Right lobe of liver (tissue), 6 donors: Measurements from ENCODE around the gene STRBP. TPM values are rescaled to one million over a fixed set of nuclear protein-coding genes. Genes with fewer than 3 reads are reported as not detected.

ENCODE experiments used
- ATAC-seq, 4 donors: fragments of 200-7000 bp; cut with Tn5 transposase; one replicate each; pipeline ENCODE4 v1.9.1; 2020; ENCODE audit warnings: mild to moderate bottlenecking in 4 of 4, moderate library complexity in 4 of 4
- DNase-seq, 3 donors: peaks; one replicate each; pipeline ENCODE4 v3.0.0-alpha.2; 2020
- H3K27ac ChIP-seq, 3 donors: fragments of 200-600 bp; one replicate each; pipeline ENCODE4 v1.8.0; 2022
- H3K27me3 ChIP-seq, 2 donors: fragments of 200-600 bp; one replicate each; pipeline ENCODE4 v1.8.0; 2022
- H3K36me3 ChIP-seq, 4 donors: fragments of 200-600 bp; sonication (generic) in 1 of 4; one replicate each; pipeline versions ENCODE4 v1.5.1 to v1.8.0; 2017 to 2022; ENCODE audit warnings: control low read depth in 1 of 4
- H3K4me1 ChIP-seq, 4 donors: fragments of 200-600 bp; sonication (generic) in 1 of 4; one replicate each; pipeline versions ENCODE4 v1.5.1 to v1.8.0; 2017 to 2022; ENCODE audit warnings: control low read depth in 1 of 4
- H3K4me3 ChIP-seq, 3 donors: fragments of 200-600 bp; one replicate each; pipeline ENCODE4 v1.8.0; 2022
- H3K9me3 ChIP-seq, 4 donors: fragments of 200-600 bp; sonication (generic) in 1 of 4; one replicate each; pipeline versions ENCODE4 v1.5.1 to v1.8.0; 2017 to 2022; ENCODE audit warnings: control low read depth in 1 of 4
- CTCF ChIP-seq, 4 donors: fragments of 200-600 bp in 3 of 4; fragments of 450-650 bp in 1 of 4; IDR thresholded peaks; one replicate each; pipeline versions ENCODE4 v1.5.1 to v1.8.0; 2016 to 2022; ENCODE audit warnings: antibody characterized with exemption in 4 of 4, mild to moderate bottlenecking in 2 of 4
- POLR2A ChIP-seq: fragments of 450-650 bp; IDR thresholded peaks from one replicate; pipeline ENCODE4 v1.6.1; 2017; ENCODE audit warnings: antibody characterized with exemption, mild to moderate bottlenecking
- WGBS: methylation state at CpG from one replicate; pipeline ENCODE4 v1.1.6; 2018; ENCODE audit warnings: low coverage, low lambda C conversion rate; ENCODE audit not compliant: insufficient coverage; ENCODE audit errors: missing lambda C conversion rate; 5-methylcytosine and 5-hydroxymethylcytosine counted together
- intact Hi-C, 2 donors: fragments of 100-400 bp; cut with DNase I; formaldehyde crosslinking; loops; one replicate each; pipeline versions ENCODE4 v1.11.2 to v1.14.1; 2022
- total RNA-seq, 6 experiments: library from RNA; depleted of rRNA in 2 of 6; stranded (reverse); fragments of >200 nt in 2 of 6; fragmentation: NEBNext Ultra II Directional in 3 of 6; extraction: Animal tissue kit (Norgen Biotek cat#: 25700) in 3 of 6; gene quantifications; one replicate each; pipeline versions ENCODE4 v1.1.0 to v1.2.4, GENCODE V29; 2016 to 2023
- donor health status: DM: no; HTN: yes; CAD: no.
- donor health status: DM: no; HTN: no; CAD: no.
- donor health status: DM: no; HTN: no; CAD: no.
- donor health status: DM: no; HTN: yes; CAD: no.
- donor health status: DM: no; HTN: yes; CAD: no.

STRBP gene
- total RNA-seq, 6 experiments from 2014 or later: 5.3 to 10.2 (median 8.3) TPM

GRCh38 chr9:123168586-123168985 is 99.8 kb downstream of the STRBP start:
- Histone ChIP-seq H3K9me3 (no peaks in the 10 kb centered on the region), H3K27me3 (no peaks in the 10 kb centered on the region), H3K4me3 (no peak overlapping the region), H3K36me3 (no peaks in the 10 kb centered on the region), H3K4me1 (no peaks in the 10 kb centered on the region), H3K27ac (no peak overlapping the region)
- WGBS: 95% methylated on average over 2 of the region's 2 CpGs
- no peak for TF ChIP-seq CTCF (IDR thresholded peaks at IDR 0.05)
- TF ChIP-seq POLR2A: no peak
- ATAC-seq (no peak), DNase-seq (no peak)
- intact Hi-C loops: no loop called here

- ATAC-seq: no peak
- TF ChIP-seq CTCF (IDR thresholded peaks at IDR 0.05) (no peak), POLR2A (no peak)
- H3K27me3 ChIP-seq: no peaks in the 10 kb centered on the region
- DNase-seq: no peak
- intact Hi-C loops: no loop called here
- H3K27ac ChIP-seq: no peak overlapping the region
- no peaks in the 10 kb centered on the region for H3K9me3 ChIP-seq
- H3K4me3 ChIP-seq: no peak overlapping the region
- H3K36me3 ChIP-seq: no peaks in the 10 kb centered on the region
- WGBS: 73% methylated on average over 1 of the region's 1 CpG
- H3K4me1 ChIP-seq: peaks cover 0 to under 1% (median 0%) of the 10 kb centered on the region in 4 donors
Observed at GRCh38 chr9:123167474-123167873, 100.9 kb downstream of the STRBP start.

GRCh38 chr9:123165813-123166212 is 102.6 kb downstream of the STRBP start:
- H3K36me3 ChIP-seq: no peaks in the 10 kb centered on the region
- H3K4me3 ChIP-seq: no peak overlapping the region
- WGBS: 88% methylated on average over 1 of the region's 1 CpG
- DNase-seq: no peak
- H3K9me3 ChIP-seq: no peaks in the 10 kb centered on the region
- TF ChIP-seq CTCF (IDR thresholded peaks at IDR 0.05): no peak
- no peaks in the 10 kb centered on the region for H3K27me3 ChIP-seq
- no peak for ATAC-seq
- intact Hi-C loops: no loop called here
- H3K4me1 ChIP-seq: peaks cover 0 to 6% (median 0%) of the 10 kb centered on the region in 4 donors
- H3K27ac ChIP-seq: no peak overlapping the region

DNA sequence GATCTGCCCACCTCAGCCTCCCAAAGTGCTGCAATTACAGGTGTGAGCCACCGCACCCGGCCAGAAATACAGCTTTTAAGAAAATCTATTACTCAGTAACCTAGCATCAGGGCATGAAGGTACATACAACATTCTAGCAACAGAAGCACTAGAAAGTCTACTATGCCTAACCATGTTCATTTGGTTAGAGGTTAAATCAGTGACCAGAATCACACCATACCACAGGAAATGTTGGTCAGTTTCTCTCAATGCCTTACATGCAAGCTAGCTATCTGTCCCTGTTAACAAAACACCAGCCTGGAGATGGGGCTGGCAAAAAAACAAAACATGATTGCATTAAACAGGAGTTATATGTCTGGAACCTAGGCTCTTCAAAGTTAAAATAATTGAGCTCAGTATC is 104.1 kb downstream of the STRBP start:
- H3K4me3 ChIP-seq: no peak overlapping the region
- no peaks in the 10 kb centered on the region for H3K27me3 ChIP-seq
- no peak for DNase-seq
- 90% methylated on average over 2 of the region's 2 CpGs for WGBS
- intact Hi-C loops: no loop called here
- TF ChIP-seq CTCF (IDR thresholded peaks at IDR 0.05) (no peak), POLR2A (no peak)
- H3K4me1 ChIP-seq: peaks cover 0 to 6% (median 0%) of the 10 kb centered on the region in 4 donors
- no peaks in the 10 kb centered on the region for H3K36me3 ChIP-seq
- H3K27ac ChIP-seq: no peak overlapping the region
- H3K9me3 ChIP-seq: no peaks in the 10 kb centered on the region
- no peak for ATAC-seq

- H3K4me1 ChIP-seq: peaks cover 0 to 6% (median 0%) of the 10 kb centered on the region in 4 donors
- H3K27me3 ChIP-seq: no peaks in the 10 kb centered on the region
- WGBS: 81% methylated on average over 2 of the region's 2 CpGs
- H3K27ac ChIP-seq: no peak overlapping the region
- ATAC-seq: no peak
- no peaks in the 10 kb centered on the region for H3K36me3 ChIP-seq
- no peak for DNase-seq
- no peaks in the 10 kb centered on the region for H3K9me3 ChIP-seq
- no peak for TF ChIP-seq POLR2A
- no peak for TF ChIP-seq CTCF (IDR thresholded peaks at IDR 0.05)
- intact Hi-C loops: no loop called here
- H3K4me3 ChIP-seq: no peak overlapping the region
Observed at GRCh38 chr9:123162791-123163345, 105.5 kb downstream of the STRBP start.
